H1 (cell line): ENCODE measurements around the gene ZNF526.

Source experiments
- KDM5A ChIP-seq: fragments of 200-600 bp; IDR thresholded peaks from 2 replicates; pipeline ENCODE4 v1.7.1; 2012; ENCODE audit warnings: mild to moderate bottlenecking, low read length, inconsistent platforms, mixed read lengths
- RAD21 ChIP-seq, 2 experiments: IDR thresholded peaks in 1 of 2; conservative IDR thresholded peaks in 1 of 2; 2 replicates each; pipeline ENCODE4 v1.6.1; 2011; ENCODE audit warnings: low read depth in 2 of 2, low read length in 2 of 2, improper control_type of control experiment in 1 of 2, inconsistent platforms in 1 of 2, mild to moderate bottlenecking in 1 of 2, moderate library complexity in 1 of 2

- TF ChIP-seq KDM5A (no peak), RAD21 (IDR thresholded peaks at IDR 0.05 in 1 of 2, conservative IDR thresholded peaks at IDR 0.05 in 1 of 2; ENCODE audit: low read depth in 2 of 2, low read length in 2 of 2) (no peak)
Observed at GRCh38 chr19:42206871-42207755, 13.0 kb upstream of the ZNF526 start.
